Uterus (tissue), 2 donors: ENCODE results near the gene PACRG.

Experiments
- CTCF ChIP-seq, 4 experiments: fragments of 200-600 bp in 2 of 4; fragments of 450-650 bp in 2 of 4; sonication (generic) in 2 of 4; IDR thresholded peaks; one replicate each; pipeline ENCODE4 v1.5.1; 2016 to 2019; ENCODE audit warnings: antibody characterized with exemption in 4 of 4, mild to moderate bottlenecking in 2 of 4, moderate library complexity in 1 of 4
- POLR2A ChIP-seq, 2 donors: fragments of 450-650 bp; IDR thresholded peaks; one replicate each; pipeline ENCODE4 v1.6.1; 2016; ENCODE audit warnings: antibody characterized with exemption in 2 of 2, mild to moderate bottlenecking in 1 of 2, moderate library complexity in 1 of 2

DNA sequence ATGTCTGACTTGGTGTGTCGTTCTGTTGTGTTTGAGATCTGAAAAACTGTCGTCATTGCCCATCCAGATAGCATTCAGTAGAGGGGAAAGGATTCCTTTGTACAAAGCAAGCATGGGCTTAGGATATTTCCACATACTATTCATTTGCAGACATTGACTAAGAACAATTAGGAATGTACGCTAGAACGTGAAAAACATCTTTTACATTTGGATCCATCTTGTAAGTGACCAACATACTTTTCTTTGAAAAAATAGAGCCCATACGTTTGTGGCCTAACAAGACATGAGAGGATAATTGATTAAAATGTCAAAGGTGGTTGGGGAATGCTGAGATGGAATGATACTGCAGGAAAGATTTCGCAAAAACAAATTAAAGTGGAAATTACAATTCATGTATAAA, 461.0 kb downstream of the PACRG start:
- TF ChIP-seq CTCF (IDR thresholded peaks at IDR 0.05) (no peak), POLR2A (IDR thresholded peaks at IDR 0.05) (no peak)
